Hepatocyte (in vitro differentiated cells): ENCODE data around the gene SGCD.

Experiments
- CTCF ChIP-seq: fragments of 200-600 bp; sonication (generic); IDR thresholded peaks from 2 replicates; pipeline ENCODE4 v1.5.1; 2016; ENCODE audit warnings: antibody characterized with exemption, mild to moderate bottlenecking; ENCODE audit not compliant: poor library complexity
- EZH2phosphoT487 ChIP-seq: fragments of 200-600 bp; sonication (generic); IDR thresholded peaks from one replicate; pipeline ENCODE4 v1.6.1; 2018; ENCODE audit warnings: antibody characterized with exemption, mild to moderate bottlenecking, low read depth, moderate library complexity; ENCODE audit not compliant: unreplicated experiment, severe bottlenecking

- TF ChIP-seq CTCF (no peak), EZH2phosphoT487 (no peak)
These were observed 24.5 kb downstream of the SGCD start for GRCh38 chr5:156351423-156351822.
